Subcutaneous adipose tissue (tissue), 4 donors: ENCODE measurements around the gene ETS2. TPM values are rescaled to one million over a fixed set of nuclear protein-coding genes. Genes with fewer than 3 reads are reported as not detected.

Experiments
- CTCF ChIP-seq: fragments of 450-650 bp; IDR thresholded peaks from one replicate; pipeline ENCODE4 v1.5.1; 2016; ENCODE audit warnings: low read depth, mild to moderate bottlenecking, control low read depth, antibody characterized with exemption, moderate library complexity
- total RNA-seq, 4 donors: library from RNA; depleted of rRNA; stranded (reverse); fragments of >200 nt; gene quantifications; one replicate each; pipeline ENCODE4 v1.1.0, GENCODE V29; 2016

Gene ETS2
- total RNA-seq, 4 donors from 2014 or later: 53.5 to 68.7 (median 56.0) TPM

- TF ChIP-seq CTCF: no peak
These were observed 21.1 kb upstream of the ETS2 start for GRCh38 chr21:38784458-38785266.

GRCh38 chr21:38785483-38785882, 20.2 kb upstream of the ETS2 start:
- no peak for TF ChIP-seq CTCF

- no peak for TF ChIP-seq CTCF
These were observed 18.7 kb upstream of the ETS2 start for GRCh38 chr21:38787016-38787415.

GRCh38 chr21:38787461-38788274, 18.1 kb upstream of the ETS2 start:
- TF ChIP-seq CTCF: no peak

GRCh38 chr21:38788275-38788905, 17.3 kb upstream of the ETS2 start:
- TF ChIP-seq CTCF: no peak

- TF ChIP-seq CTCF: no peak
These were observed 16.5 kb upstream of the ETS2 start for GRCh38 chr21:38789275-38789674.

GRCh38 chr21:38790059-38790458, 15.7 kb upstream of the ETS2 start:
- TF ChIP-seq CTCF: no peak
